ENCODE results near the gene TTBK1.

TTBK1 gene

DNA sequence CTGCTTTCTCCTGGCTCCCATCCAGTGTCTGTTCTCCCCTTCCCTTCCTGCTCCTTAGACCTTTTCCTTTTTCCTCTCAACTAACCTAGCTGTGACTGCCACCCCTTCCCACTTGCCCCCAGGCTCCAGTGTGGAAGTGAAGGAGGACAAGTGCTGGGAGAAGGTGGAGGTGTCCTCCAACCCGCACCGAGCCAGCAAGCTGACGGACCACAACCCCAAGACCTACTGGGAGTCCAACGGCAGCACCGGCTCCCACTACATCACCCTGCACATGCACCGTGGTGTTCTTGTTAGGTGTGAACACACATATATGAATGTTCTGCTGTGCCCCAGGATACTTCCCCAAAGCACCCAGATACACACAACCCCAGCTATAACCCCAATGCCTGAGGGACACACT is 42.7 kb upstream of the TTBK1 start:
- Histone ChIP-seq H3K14ac (ENCODE audit: low read length) (no peak overlapping the region), H3K36me3 (ENCODE audit: control insufficient read depth in 1 of 2, insufficient read depth in 2 of 2, low read length in 2 of 2) (peaks cover 22 to 36% of the 10 kb centered on the region in 2 experiments), H3K4me1 (ENCODE audit: control insufficient read depth in 1 of 2, insufficient read depth in 2 of 2, low read length in 2 of 2) (no peaks in the 10 kb centered on the region), H3K27ac (ENCODE audit: low read depth, low read length) (no peak overlapping the region), H3K4me2 (ENCODE audit: low read length) (no peak overlapping the region), H2BK5ac (ENCODE audit: low read depth, low read length, poor library complexity) (no peak overlapping the region), H4K12ac (ENCODE audit: low read depth, low read length) (no peak overlapping the region), H4K91ac (ENCODE audit: low read depth, low read length) (no peak overlapping the region), H3K9ac (ENCODE audit: low read length) (no peak overlapping the region), H3K79me2 (ENCODE audit: control insufficient read depth, insufficient read depth, low read length, poor library complexity) (no peaks in the 10 kb centered on the region), H2BK120ac (ENCODE audit: insufficient read depth, low read length, poor library complexity) (no peak overlapping the region), H3K79me1 (ENCODE audit: low read length) (no peaks in the 10 kb centered on the region), H3K23ac (ENCODE audit: low read length) (no peak overlapping the region), H2BK12ac (ENCODE audit: low read length) (no peak overlapping the region), H3K4me3 (ENCODE audit: low read depth, low read length) (no peak overlapping the region), H3K9me3 (ENCODE audit: insufficient read depth, low read depth, low read length) (no peaks in the 10 kb centered on the region), H3K4ac (ENCODE audit: low read depth, low read length) (no peak overlapping the region), H2AK5ac (ENCODE audit: low read length) (no peak overlapping the region), H3K27me3 (ENCODE audit: insufficient read depth, low read length) (no peaks in the 10 kb centered on the region), H2AFZ (ENCODE audit: insufficient read depth, low read length, poor library complexity) (no peak overlapping the region), H3K18ac (ENCODE audit: low read length) (no peak overlapping the region), H4K8ac (ENCODE audit: low read depth, low read length) (no peak overlapping the region)
- WGBS (ENCODE audit: extremely low coverage, insufficient coverage, insufficient read length): no CpG with 5 or more reads among the region's 6 CpGs
- DNase-seq: no peak

GRCh38 chr6:43202451-43202850 is 40.8 kb upstream of the TTBK1 start:
- no peak overlapping the region for H2BK12ac ChIP-seq (ENCODE audit: low read length)
- no peak overlapping the region for H3K27ac ChIP-seq (ENCODE audit: low read depth, low read length)
- no peak for DNase-seq
- peaks cover 17 to 28% of the 10 kb centered on the region in 2 experiments for H3K36me3 ChIP-seq (ENCODE audit: control insufficient read depth in 1 of 2, insufficient read depth in 2 of 2, low read length in 2 of 2)
- no peaks in the 10 kb centered on the region for H3K4me1 ChIP-seq (ENCODE audit: control insufficient read depth in 1 of 2, insufficient read depth in 2 of 2, low read length in 2 of 2)
- H4K8ac ChIP-seq (ENCODE audit: low read depth, low read length): no peak overlapping the region
- no peaks in the 10 kb centered on the region for H3K9me3 ChIP-seq (ENCODE audit: insufficient read depth, low read depth, low read length)
- no peak overlapping the region for H3K4me2 ChIP-seq (ENCODE audit: low read length)
- H2BK5ac ChIP-seq (ENCODE audit: low read depth, low read length, poor library complexity): no peak overlapping the region
- H3K18ac ChIP-seq (ENCODE audit: low read length): no peak overlapping the region
- no peak overlapping the region for H3K4ac ChIP-seq (ENCODE audit: low read depth, low read length)
- no peak overlapping the region for H2AFZ ChIP-seq (ENCODE audit: insufficient read depth, low read length, poor library complexity)
- H3K23ac ChIP-seq (ENCODE audit: low read length): no peak overlapping the region
- no peak overlapping the region for H2AK5ac ChIP-seq (ENCODE audit: low read length)
- WGBS (ENCODE audit: extremely low coverage, insufficient coverage, insufficient read length): no CpG with 5 or more reads among the region's 5 CpGs
- no peaks in the 10 kb centered on the region for H3K27me3 ChIP-seq (ENCODE audit: insufficient read depth, low read length)
- no peaks in the 10 kb centered on the region for H3K79me2 ChIP-seq (ENCODE audit: control insufficient read depth, insufficient read depth, low read length, poor library complexity)
- no peaks in the 10 kb centered on the region for H3K79me1 ChIP-seq (ENCODE audit: low read length)
- H3K4me3 ChIP-seq (ENCODE audit: low read depth, low read length): no peak overlapping the region
- H3K14ac ChIP-seq (ENCODE audit: low read length): no peak overlapping the region
- H2BK120ac ChIP-seq (ENCODE audit: insufficient read depth, low read length, poor library complexity): no peak overlapping the region
- H4K12ac ChIP-seq (ENCODE audit: low read depth, low read length): no peak overlapping the region
- H4K91ac ChIP-seq (ENCODE audit: low read depth, low read length): no peak overlapping the region
- no peak overlapping the region for H3K9ac ChIP-seq (ENCODE audit: low read length)

DNA sequence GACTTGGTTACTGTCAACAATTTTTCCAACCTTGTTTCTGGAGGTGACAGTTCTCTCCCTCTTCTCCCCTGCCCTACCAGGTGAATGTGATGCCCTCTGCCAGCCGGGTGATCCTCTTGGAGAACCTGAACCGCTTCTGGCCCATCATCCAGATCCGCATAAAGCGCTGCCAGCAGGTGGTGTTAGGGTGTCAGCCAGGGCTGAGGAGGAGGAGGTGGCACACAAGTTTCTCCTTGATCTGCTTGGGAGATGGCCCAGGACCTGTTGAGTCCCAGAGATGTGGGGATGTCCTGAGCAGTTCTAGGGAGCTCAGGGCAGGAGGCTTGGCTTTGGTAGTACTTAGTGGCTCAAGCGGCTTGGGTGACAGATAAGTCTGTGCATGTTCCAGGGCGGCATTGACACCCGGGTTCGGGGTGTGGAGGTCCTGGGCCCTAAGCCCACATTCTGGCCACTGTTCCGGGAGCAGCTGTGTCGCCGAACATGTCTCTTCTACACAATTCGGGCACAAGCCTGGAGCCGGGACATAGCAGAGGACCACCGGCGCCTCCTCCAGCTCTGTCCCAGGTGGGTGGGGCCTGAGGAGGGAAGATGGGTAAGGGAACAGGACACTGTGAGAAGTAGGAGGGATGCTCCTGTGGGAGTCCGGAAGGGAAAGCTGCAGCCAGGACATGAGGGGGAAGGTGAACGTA is 40.1 kb upstream of the TTBK1 start:
- WGBS (ENCODE audit: extremely low coverage, insufficient coverage, insufficient read length): 100% methylated on average over 1 of the region's 17 CpGs
- H4K8ac ChIP-seq (ENCODE audit: low read depth, low read length): no peak overlapping the region

GRCh38 chr6:43203718-43204095 is 39.6 kb upstream of the TTBK1 start:
- Histone ChIP-seq H3K9ac (ENCODE audit: low read length) (no peak overlapping the region), H2AK5ac (ENCODE audit: low read length) (no peak overlapping the region), H3K4me3 (ENCODE audit: low read depth, low read length) (no peak overlapping the region), H3K27me3 (ENCODE audit: insufficient read depth, low read length) (no peaks in the 10 kb centered on the region), H3K9me3 (ENCODE audit: insufficient read depth, low read depth, low read length) (no peaks in the 10 kb centered on the region), H2BK12ac (ENCODE audit: low read length) (no peak overlapping the region), H3K14ac (ENCODE audit: low read length) (no peak overlapping the region), H3K27ac (ENCODE audit: low read depth, low read length) (no peak overlapping the region), H3K36me3 (ENCODE audit: control insufficient read depth in 1 of 2, insufficient read depth in 2 of 2, low read length in 2 of 2) (peaks cover 14 to 25% of the 10 kb centered on the region in 2 experiments), H3K79me1 (ENCODE audit: low read length) (no peaks in the 10 kb centered on the region), H3K4me2 (ENCODE audit: low read length) (no peak overlapping the region), H3K18ac (ENCODE audit: low read length) (no peak overlapping the region), H2BK5ac (ENCODE audit: low read depth, low read length, poor library complexity) (no peak overlapping the region), H4K91ac (ENCODE audit: low read depth, low read length) (no peak overlapping the region), H3K79me2 (ENCODE audit: control insufficient read depth, insufficient read depth, low read length, poor library complexity) (no peaks in the 10 kb centered on the region), H4K8ac (ENCODE audit: low read depth, low read length) (no peak overlapping the region), H4K12ac (ENCODE audit: low read depth, low read length) (no peak overlapping the region), H2BK120ac (ENCODE audit: insufficient read depth, low read length, poor library complexity) (no peak overlapping the region), H3K23ac (ENCODE audit: low read length) (no peak overlapping the region), H3K4ac (ENCODE audit: low read depth, low read length) (no peak overlapping the region), H3K4me1 (ENCODE audit: control insufficient read depth in 1 of 2, insufficient read depth in 2 of 2, low read length in 2 of 2) (no peaks in the 10 kb centered on the region), H2AFZ (ENCODE audit: insufficient read depth, low read length, poor library complexity) (no peak overlapping the region)
- DNase-seq: no peak
- 100% methylated on average over 1 of the region's 8 CpGs for WGBS (ENCODE audit: extremely low coverage, insufficient coverage, insufficient read length)

More for the DNA sequence above, 40.1 kb upstream of the TTBK1 start:
- Histone ChIP-seq H4K12ac (ENCODE audit: low read depth, low read length) (no peak overlapping the region), H3K9me3 (ENCODE audit: insufficient read depth, low read depth, low read length) (no peaks in the 10 kb centered on the region), H4K91ac (ENCODE audit: low read depth, low read length) (no peak overlapping the region), H3K4me1 (ENCODE audit: control insufficient read depth in 1 of 2, insufficient read depth in 2 of 2, low read length in 2 of 2) (no peaks in the 10 kb centered on the region), H3K18ac (ENCODE audit: low read length) (no peak overlapping the region), H2AK5ac (ENCODE audit: low read length) (no peak overlapping the region), H3K23ac (ENCODE audit: low read length) (no peak overlapping the region), H2BK120ac (ENCODE audit: insufficient read depth, low read length, poor library complexity) (no peak overlapping the region), H2AFZ (ENCODE audit: insufficient read depth, low read length, poor library complexity) (no peak overlapping the region), H3K27ac (ENCODE audit: low read depth, low read length) (no peak overlapping the region), H3K4me2 (ENCODE audit: low read length) (no peak overlapping the region), H3K4me3 (ENCODE audit: low read depth, low read length) (no peak overlapping the region), H3K79me1 (ENCODE audit: low read length) (no peaks in the 10 kb centered on the region), H3K79me2 (ENCODE audit: control insufficient read depth, insufficient read depth, low read length, poor library complexity) (no peaks in the 10 kb centered on the region), H3K27me3 (ENCODE audit: insufficient read depth, low read length) (no peaks in the 10 kb centered on the region), H3K9ac (ENCODE audit: low read length) (no peak overlapping the region), H3K36me3 (ENCODE audit: control insufficient read depth in 1 of 2, insufficient read depth in 2 of 2, low read length in 2 of 2) (peaks cover 17 to 28% of the 10 kb centered on the region in 2 experiments), H2BK5ac (ENCODE audit: low read depth, low read length, poor library complexity) (no peak overlapping the region), H3K4ac (ENCODE audit: low read depth, low read length) (no peak overlapping the region), H2BK12ac (ENCODE audit: low read length) (no peak overlapping the region), H3K14ac (ENCODE audit: low read length) (no peak overlapping the region)
- DNase-seq: no peak

Data from trophoblast cell (in vitro differentiated cells and primary cell).